Adrenal gland (tissue), 5 donors: ENCODE data around the gene MCOLN1.
"Not testable (repeated sequence)": the region's sequence is repeated elsewhere in the genome, so short reads cannot be mapped to it uniquely, and the experiment has no call there.

Source experiments
- POLR2A ChIP-seq, 2 donors: fragments of 450-650 bp; IDR thresholded peaks; one replicate each; pipeline ENCODE4 v1.6.1; 2017; ENCODE audit warnings: antibody characterized with exemption in 2 of 2, mild to moderate bottlenecking in 2 of 2, moderate library complexity in 1 of 2
- TF ChIP-seq, protein P1 (sequence below), 6 experiments: fragments of 450-650 bp in 4 of 6; fragments of 200-600 bp in 2 of 6; sonication (generic) in 1 of 6; IDR thresholded peaks; 1 replicate in 5 of 6; 2 replicates in 1 of 6; pipeline versions ENCODE4 v1.5.1 to v1.8.0; 2016 to 2021; ENCODE audit warnings: antibody characterized with exemption in 6 of 6, mild to moderate bottlenecking in 2 of 6, moderate library complexity in 1 of 6
- donor health status: DM: no; HTN: no; CAD: no.

- TF ChIP-seq, protein P1, sequence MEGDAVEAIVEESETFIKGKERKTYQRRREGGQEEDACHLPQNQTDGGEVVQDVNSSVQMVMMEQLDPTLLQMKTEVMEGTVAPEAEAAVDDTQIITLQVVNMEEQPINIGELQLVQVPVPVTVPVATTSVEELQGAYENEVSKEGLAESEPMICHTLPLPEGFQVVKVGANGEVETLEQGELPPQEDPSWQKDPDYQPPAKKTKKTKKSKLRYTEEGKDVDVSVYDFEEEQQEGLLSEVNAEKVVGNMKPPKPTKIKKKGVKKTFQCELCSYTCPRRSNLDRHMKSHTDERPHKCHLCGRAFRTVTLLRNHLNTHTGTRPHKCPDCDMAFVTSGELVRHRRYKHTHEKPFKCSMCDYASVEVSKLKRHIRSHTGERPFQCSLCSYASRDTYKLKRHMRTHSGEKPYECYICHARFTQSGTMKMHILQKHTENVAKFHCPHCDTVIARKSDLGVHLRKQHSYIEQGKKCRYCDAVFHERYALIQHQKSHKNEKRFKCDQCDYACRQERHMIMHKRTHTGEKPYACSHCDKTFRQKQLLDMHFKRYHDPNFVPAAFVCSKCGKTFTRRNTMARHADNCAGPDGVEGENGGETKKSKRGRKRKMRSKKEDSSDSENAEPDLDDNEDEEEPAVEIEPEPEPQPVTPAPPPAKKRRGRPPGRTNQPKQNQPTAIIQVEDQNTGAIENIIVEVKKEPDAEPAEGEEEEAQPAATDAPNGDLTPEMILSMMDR (IDR thresholded peaks at IDR 0.05), result not testable (repeated sequence)
- TF ChIP-seq POLR2A (IDR thresholded peaks at IDR 0.05), result not testable (repeated sequence)
These were observed 16.6 kb downstream of the MCOLN1 start for GRCh38 chr19:7538990-7539389.
